T-helper 1 cell treated with Interleukin-12 subunit alpha and Interleukin-12 subunit beta and Interleukin-4 antibody, amounts not matched to agents 30 μg/mL and 1 μg/mL, for 36 hours (primary cell): ENCODE results near the gene HPCAL1.

Source experiments
- H3K27ac Mint-ChIP-seq: one replicate; pipeline ENCODE4 v1.8.0; 2021; ENCODE audit warnings: mild to moderate bottlenecking, mixed read lengths
- H3K27me3 Mint-ChIP-seq: one replicate; pipeline ENCODE4 v1.8.0; 2021; ENCODE audit warnings: low read depth, mixed read lengths
- H3K36me3 Mint-ChIP-seq: one replicate; pipeline ENCODE4 v1.8.0; 2021; ENCODE audit warnings: low read depth, mixed read lengths
- H3K4me1 Mint-ChIP-seq: one replicate; pipeline ENCODE4 v1.8.0; 2021; ENCODE audit warnings: low read depth, mixed read lengths
- H3K4me3 Mint-ChIP-seq: one replicate; pipeline ENCODE4 v1.8.0; 2021; ENCODE audit warnings: mild to moderate bottlenecking, moderate library complexity, mixed read lengths
- H3K9me3 Mint-ChIP-seq: one replicate; pipeline ENCODE4 v1.8.0; 2021; ENCODE audit warnings: mixed read lengths

The HPCAL1 gene

DNA sequence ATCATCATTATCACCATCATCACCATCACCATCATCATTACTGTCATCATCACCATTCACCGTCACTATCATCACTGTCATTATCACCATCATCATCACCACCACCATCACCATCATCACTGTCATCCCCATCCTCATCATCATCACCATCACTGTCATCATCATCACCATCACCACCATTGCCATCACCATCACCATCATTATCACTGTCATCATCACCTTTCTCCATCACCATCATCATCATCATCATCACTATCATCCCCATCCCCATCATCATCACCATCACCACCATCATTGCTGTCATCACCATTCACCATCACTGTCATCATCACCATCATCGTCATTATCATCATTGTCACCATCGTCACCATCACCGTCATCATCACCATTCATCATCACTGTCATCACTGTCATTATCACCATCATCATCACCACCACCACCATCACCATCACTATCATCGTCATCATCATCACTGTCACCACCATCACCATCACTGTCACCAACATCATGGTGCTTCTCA is 9.8 kb downstream of the HPCAL1 start:
- H3K9me3 Mint-ChIP-seq: no peaks in the 10 kb centered on the region
- H3K4me3 Mint-ChIP-seq: no peak overlapping the region
- no peak overlapping the region for H3K27ac Mint-ChIP-seq
- H3K4me1 Mint-ChIP-seq: peaks cover 18% of the 10 kb centered on the region
- peaks cover 3% of the 10 kb centered on the region for H3K36me3 Mint-ChIP-seq
- H3K27me3 Mint-ChIP-seq: no peaks in the 10 kb centered on the region

GRCh38 chr2:10316336-10316735 is 13.6 kb downstream of the HPCAL1 start:
- H3K9me3 Mint-ChIP-seq: no peaks in the 10 kb centered on the region
- no peak overlapping the region for H3K4me3 Mint-ChIP-seq
- no peaks in the 10 kb centered on the region for H3K27me3 Mint-ChIP-seq
- peaks cover 13% of the 10 kb centered on the region for H3K4me1 Mint-ChIP-seq
- no peak overlapping the region for H3K27ac Mint-ChIP-seq
- peaks cover 4% of the 10 kb centered on the region for H3K36me3 Mint-ChIP-seq

GRCh38 chr2:10316860-10317259 is 14.2 kb downstream of the HPCAL1 start:
- H3K36me3 Mint-ChIP-seq: peaks cover 4% of the 10 kb centered on the region
- no peaks in the 10 kb centered on the region for H3K27me3 Mint-ChIP-seq
- no peak overlapping the region for H3K27ac Mint-ChIP-seq
- H3K4me1 Mint-ChIP-seq: peaks cover 13% of the 10 kb centered on the region
- H3K9me3 Mint-ChIP-seq: no peaks in the 10 kb centered on the region
- H3K4me3 Mint-ChIP-seq: no peak overlapping the region

GRCh38 chr2:10317646-10318045 is 14.9 kb downstream of the HPCAL1 start:
- Mint-ChIP-seq H3K4me1 (peaks cover 13% of the 10 kb centered on the region), H3K4me3 (no peak overlapping the region)

DNA sequence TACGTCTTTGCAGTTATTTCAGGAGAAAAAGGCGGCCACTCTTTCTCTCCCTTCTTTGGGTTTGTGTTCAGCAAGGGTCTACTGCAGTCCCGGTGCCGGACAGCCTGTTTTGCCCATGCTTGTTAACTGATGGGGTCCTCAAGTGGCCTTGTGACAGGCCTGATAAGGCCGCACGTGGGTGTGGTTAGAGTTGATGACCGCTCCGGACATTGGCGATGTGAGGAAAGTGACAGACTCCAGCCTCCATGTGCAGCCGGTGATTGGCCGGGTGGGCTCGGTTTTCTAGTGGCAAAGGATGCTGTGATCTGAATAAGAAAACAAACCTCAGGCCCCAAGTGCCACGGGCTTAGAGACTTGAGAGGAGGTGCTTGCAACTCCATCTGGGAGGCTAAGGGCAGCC is 15.6 kb downstream of the HPCAL1 start:
- Mint-ChIP-seq H3K27ac (no peak overlapping the region), H3K4me1 (peaks cover 13% of the 10 kb centered on the region), H3K4me3 (no peak overlapping the region), H3K9me3 (no peaks in the 10 kb centered on the region), H3K27me3 (no peaks in the 10 kb centered on the region), H3K36me3 (peaks cover 4% of the 10 kb centered on the region)

More at GRCh38 chr2:10317646-10318045, 14.9 kb downstream of the HPCAL1 start:
- no peak overlapping the region for H3K27ac Mint-ChIP-seq
- H3K27me3 Mint-ChIP-seq: no peaks in the 10 kb centered on the region
- H3K36me3 Mint-ChIP-seq: peaks cover 4% of the 10 kb centered on the region
- H3K9me3 Mint-ChIP-seq: no peaks in the 10 kb centered on the region

- Mint-ChIP-seq H3K9me3 (no peaks in the 10 kb centered on the region), H3K27ac (no peak overlapping the region), H3K4me3 (no peak overlapping the region), H3K27me3 (no peaks in the 10 kb centered on the region), H3K36me3 (peaks cover 4% of the 10 kb centered on the region), H3K4me1 (peaks cover 6% of the 10 kb centered on the region)
Observed at GRCh38 chr2:10319892-10320574, 17.3 kb downstream of the HPCAL1 start.

DNA sequence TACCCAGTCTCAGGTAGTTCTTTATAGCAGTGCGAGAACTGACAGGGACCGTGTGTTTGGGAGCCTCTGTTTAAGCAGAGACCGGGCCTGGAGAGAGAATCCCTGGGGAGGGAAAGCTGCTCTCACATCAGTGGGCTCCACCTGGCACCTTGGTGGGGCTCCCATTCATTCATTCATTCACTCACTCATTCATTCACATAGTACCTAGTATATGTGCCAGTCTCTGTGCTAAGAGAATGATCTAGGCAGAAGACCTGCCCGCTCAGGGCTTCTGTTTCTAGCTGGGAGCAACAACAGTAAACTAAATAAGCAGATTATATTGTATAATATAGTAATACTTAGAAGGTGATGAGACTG is 17.8 kb downstream of the HPCAL1 start:
- H3K27me3 Mint-ChIP-seq: no peaks in the 10 kb centered on the region
- no peaks in the 10 kb centered on the region for H3K9me3 Mint-ChIP-seq
- H3K27ac Mint-ChIP-seq: no peak overlapping the region
- peaks cover 4% of the 10 kb centered on the region for H3K36me3 Mint-ChIP-seq
- H3K4me1 Mint-ChIP-seq: peaks cover 6% of the 10 kb centered on the region
- H3K4me3 Mint-ChIP-seq: no peak overlapping the region

DNA sequence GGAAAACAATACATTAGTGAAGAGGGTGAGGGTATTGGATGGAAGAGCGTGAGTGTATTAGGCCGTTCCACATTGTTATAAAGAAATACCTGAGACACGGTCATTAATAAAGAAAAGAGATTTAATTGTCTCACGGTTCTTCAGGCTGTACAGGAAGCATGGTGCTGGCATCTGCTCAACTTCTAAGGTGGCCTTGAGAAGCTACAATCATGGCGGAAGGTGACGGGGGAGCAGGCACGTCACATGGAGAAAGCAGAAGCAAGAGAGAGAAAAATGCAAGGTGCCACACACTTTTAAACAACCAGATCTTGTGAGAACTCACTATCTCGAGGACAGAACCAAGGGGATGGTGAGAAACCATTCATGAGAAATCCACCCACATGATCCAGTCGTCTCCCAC is 18.2 kb downstream of the HPCAL1 start:
- Mint-ChIP-seq H3K27me3 (no peaks in the 10 kb centered on the region), H3K4me3 (no peak overlapping the region), H3K9me3 (no peaks in the 10 kb centered on the region), H3K4me1 (peaks cover 7% of the 10 kb centered on the region), H3K36me3 (peaks cover 4% of the 10 kb centered on the region), H3K27ac (no peak overlapping the region)

DNA sequence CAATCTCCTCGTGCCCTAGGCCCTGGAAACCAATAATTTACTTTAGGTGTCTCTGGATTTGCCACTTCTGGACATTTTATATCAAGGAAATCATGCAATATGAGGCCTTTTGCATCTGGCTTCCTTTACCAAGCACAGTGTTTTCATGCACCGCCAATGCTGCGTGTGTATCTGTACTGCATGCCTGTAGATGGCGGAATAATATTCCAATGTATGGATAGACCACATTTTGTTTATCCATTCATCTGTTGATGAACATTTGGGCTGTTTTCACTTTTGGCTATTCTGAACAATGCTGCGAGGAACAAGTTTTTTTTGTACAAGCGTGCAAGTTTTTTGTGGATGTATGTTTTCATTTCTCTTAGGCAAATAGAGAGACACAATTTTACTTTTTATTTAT is 18.9 kb downstream of the HPCAL1 start:
- peaks cover 4% of the 10 kb centered on the region for H3K4me1 Mint-ChIP-seq
- H3K27me3 Mint-ChIP-seq: no peaks in the 10 kb centered on the region
- no peak overlapping the region for H3K27ac Mint-ChIP-seq
- no peak overlapping the region for H3K4me3 Mint-ChIP-seq
- H3K9me3 Mint-ChIP-seq: no peaks in the 10 kb centered on the region
- peaks cover 4% of the 10 kb centered on the region for H3K36me3 Mint-ChIP-seq

DNA sequence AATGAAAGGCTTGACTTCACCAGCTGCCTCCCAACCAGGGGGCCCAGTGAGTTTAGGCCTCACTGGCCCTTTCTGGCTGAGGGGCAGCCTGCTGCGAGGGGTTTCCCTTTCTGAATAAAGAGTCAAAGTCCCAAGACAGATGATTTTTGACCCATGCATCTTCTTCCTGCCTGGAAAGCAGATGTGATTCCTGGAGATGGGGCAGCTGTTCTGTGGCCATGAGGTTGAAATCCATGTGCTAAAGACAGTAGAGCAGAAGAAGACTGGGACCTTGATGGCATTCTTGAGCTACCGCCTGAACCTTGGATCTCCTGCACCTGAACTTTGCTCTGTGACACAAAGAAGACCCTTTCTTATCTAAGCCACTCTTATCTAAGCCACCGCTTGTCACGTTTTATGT is 19.8 kb downstream of the HPCAL1 start:
- no peaks in the 10 kb centered on the region for H3K27me3 Mint-ChIP-seq
- no peak overlapping the region for H3K27ac Mint-ChIP-seq
- no peak overlapping the region for H3K4me3 Mint-ChIP-seq
- peaks cover 4% of the 10 kb centered on the region for H3K36me3 Mint-ChIP-seq
- H3K4me1 Mint-ChIP-seq: peaks cover 8% of the 10 kb centered on the region
- no peaks in the 10 kb centered on the region for H3K9me3 Mint-ChIP-seq

GRCh38 chr2:10322973-10323372 is 20.3 kb downstream of the HPCAL1 start:
- Mint-ChIP-seq H3K27me3 (no peaks in the 10 kb centered on the region), H3K9me3 (no peaks in the 10 kb centered on the region), H3K4me3 (no peak overlapping the region), H3K27ac (no peak overlapping the region), H3K36me3 (peaks cover 4% of the 10 kb centered on the region), H3K4me1 (peaks cover 13% of the 10 kb centered on the region)

DNA sequence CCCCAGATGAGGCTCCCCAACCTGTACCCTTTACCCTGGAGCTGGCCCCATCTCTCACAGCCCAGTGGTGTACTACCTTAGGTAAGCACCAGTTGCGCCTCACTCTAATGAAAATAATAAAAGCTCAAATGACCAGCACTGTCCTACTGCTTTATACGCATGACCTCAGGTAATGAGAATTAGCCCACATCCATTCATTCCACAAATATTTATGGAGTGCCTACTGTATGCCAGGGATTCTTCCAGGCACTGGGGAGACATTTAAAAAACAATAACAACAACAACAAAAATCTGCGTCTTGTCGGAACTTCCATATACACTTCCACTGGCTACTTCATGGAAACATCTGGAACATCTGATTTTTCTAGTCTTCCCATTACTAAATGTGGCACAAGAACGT is 20.8 kb downstream of the HPCAL1 start:
- peaks cover 16% of the 10 kb centered on the region for H3K4me1 Mint-ChIP-seq
- H3K36me3 Mint-ChIP-seq: peaks cover 4% of the 10 kb centered on the region
- no peaks in the 10 kb centered on the region for H3K9me3 Mint-ChIP-seq
- H3K27ac Mint-ChIP-seq: no peak overlapping the region
- no peaks in the 10 kb centered on the region for H3K27me3 Mint-ChIP-seq
- no peak overlapping the region for H3K4me3 Mint-ChIP-seq

DNA sequence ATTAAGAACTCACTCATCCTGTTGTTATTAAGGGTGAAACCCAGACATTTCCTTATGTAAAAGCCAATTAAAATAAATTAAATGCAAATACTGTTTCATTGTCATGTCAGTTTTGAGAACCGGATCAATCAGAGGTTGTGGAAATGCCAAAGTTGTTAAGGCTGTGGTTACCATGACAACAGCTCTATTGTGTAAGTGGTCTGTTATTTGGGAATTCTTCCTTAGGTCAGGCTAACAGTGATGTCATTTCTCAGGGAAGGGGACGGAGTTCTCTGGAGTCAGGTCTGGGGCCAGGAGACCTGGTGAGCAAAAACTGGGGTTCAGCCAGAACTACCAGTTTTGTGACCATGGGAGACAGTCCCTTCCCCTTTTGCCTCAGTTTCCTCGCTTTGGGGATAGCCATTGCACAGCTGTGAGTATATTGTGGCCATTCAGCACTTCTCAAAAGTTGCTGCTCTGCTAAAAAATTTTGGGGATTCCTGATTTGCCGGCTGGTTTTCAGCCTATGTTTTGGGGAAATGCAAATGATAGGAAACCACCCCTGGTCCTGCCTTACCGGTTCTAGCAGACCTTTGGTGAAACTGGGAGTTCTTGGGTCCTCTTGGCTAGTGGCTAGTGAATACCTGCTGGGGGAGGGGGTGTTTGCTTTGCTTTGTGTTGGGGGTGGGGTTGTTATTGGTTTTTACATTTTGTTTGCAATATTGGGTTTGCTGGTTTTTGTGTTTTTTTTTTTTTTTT is 21.6 kb downstream of the HPCAL1 start:
- H3K4me1 Mint-ChIP-seq: peaks cover 20% of the 10 kb centered on the region
- no peak overlapping the region for H3K4me3 Mint-ChIP-seq
- no peaks in the 10 kb centered on the region for H3K27me3 Mint-ChIP-seq
- peaks cover 4% of the 10 kb centered on the region for H3K36me3 Mint-ChIP-seq
- H3K27ac Mint-ChIP-seq: no peak overlapping the region
- H3K9me3 Mint-ChIP-seq: no peaks in the 10 kb centered on the region

- H3K36me3 Mint-ChIP-seq: peaks cover 3% of the 10 kb centered on the region
- no peak overlapping the region for H3K4me3 Mint-ChIP-seq
- no peaks in the 10 kb centered on the region for H3K27me3 Mint-ChIP-seq
- H3K27ac Mint-ChIP-seq: no peak overlapping the region
- no peaks in the 10 kb centered on the region for H3K9me3 Mint-ChIP-seq
- H3K4me1 Mint-ChIP-seq: peaks cover 30% of the 10 kb centered on the region
Observed at GRCh38 chr2:10325278-10326145, 22.8 kb downstream of the HPCAL1 start.
